ENCODE data around the gene SNRPA.

The SNRPA gene

DNA sequence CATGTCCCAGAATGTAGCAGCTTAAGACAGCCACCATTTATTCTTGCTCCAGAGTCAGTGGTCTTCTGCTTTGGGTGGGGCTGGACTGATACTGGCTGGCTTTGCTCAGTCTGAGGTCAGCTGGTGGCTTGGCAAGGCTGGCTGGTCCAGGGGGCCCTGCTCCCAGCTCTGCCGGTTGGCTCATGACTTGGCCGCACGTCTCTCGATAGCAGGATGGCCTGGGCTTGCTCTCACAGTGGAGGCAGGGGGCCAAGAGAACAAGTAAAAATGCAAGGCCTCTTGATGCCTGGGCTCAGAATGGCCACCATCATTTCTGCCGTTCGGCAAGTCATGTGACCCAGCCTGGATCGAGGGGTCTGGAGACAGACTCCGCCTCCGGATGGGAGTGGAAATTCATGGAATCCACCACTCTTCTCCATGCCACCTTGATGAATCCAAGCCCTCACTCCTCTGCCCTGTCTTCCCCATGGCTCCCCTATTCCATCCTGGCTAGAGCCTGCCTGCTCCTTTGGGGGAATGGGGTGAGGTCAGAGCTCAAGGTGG is 13.8 kb upstream of the SNRPA start:
- H3K9me3 Mint-ChIP-seq, result no peaks in the 10 kb centered on the region
- H3K4me1 Mint-ChIP-seq, result no peaks in the 10 kb centered on the region
- H3K27me3 Mint-ChIP-seq, result no peaks in the 10 kb centered on the region
- H3K4me3 Mint-ChIP-seq, result no peak overlapping the region
- H3K27ac Mint-ChIP-seq, result no peak overlapping the region
- H3K36me3 Mint-ChIP-seq, result peaks cover 6% of the 10 kb centered on the region

- Mint-ChIP-seq H3K27me3 (no peaks in the 10 kb centered on the region), H3K9me3 (no peaks in the 10 kb centered on the region), H3K4me3 (no peak overlapping the region), H3K36me3 (peaks cover 6% of the 10 kb centered on the region), H3K27ac (no peak overlapping the region), H3K4me1 (no peaks in the 10 kb centered on the region)
Observed at GRCh38 chr19:40739030-40739839, 11.8 kb upstream of the SNRPA start.

- Mint-ChIP-seq H3K9me3 (no peaks in the 10 kb centered on the region), H3K27ac (no peak overlapping the region), H3K27me3 (no peaks in the 10 kb centered on the region), H3K36me3 (peaks cover 6% of the 10 kb centered on the region), H3K4me3 (no peak overlapping the region), H3K4me1 (no peaks in the 10 kb centered on the region)
Observed at GRCh38 chr19:40739871-40740703, 10.9 kb upstream of the SNRPA start.

- peaks cover 3% of the 10 kb centered on the region for H3K36me3 Mint-ChIP-seq
- H3K4me1 Mint-ChIP-seq, result no peaks in the 10 kb centered on the region
- H3K9me3 Mint-ChIP-seq, result no peaks in the 10 kb centered on the region
- H3K4me3 Mint-ChIP-seq, result no peak overlapping the region
- no peak overlapping the region for H3K27ac Mint-ChIP-seq
- no peaks in the 10 kb centered on the region for H3K27me3 Mint-ChIP-seq
Observed at GRCh38 chr19:40740747-40741146, 10.3 kb upstream of the SNRPA start.

DNA sequence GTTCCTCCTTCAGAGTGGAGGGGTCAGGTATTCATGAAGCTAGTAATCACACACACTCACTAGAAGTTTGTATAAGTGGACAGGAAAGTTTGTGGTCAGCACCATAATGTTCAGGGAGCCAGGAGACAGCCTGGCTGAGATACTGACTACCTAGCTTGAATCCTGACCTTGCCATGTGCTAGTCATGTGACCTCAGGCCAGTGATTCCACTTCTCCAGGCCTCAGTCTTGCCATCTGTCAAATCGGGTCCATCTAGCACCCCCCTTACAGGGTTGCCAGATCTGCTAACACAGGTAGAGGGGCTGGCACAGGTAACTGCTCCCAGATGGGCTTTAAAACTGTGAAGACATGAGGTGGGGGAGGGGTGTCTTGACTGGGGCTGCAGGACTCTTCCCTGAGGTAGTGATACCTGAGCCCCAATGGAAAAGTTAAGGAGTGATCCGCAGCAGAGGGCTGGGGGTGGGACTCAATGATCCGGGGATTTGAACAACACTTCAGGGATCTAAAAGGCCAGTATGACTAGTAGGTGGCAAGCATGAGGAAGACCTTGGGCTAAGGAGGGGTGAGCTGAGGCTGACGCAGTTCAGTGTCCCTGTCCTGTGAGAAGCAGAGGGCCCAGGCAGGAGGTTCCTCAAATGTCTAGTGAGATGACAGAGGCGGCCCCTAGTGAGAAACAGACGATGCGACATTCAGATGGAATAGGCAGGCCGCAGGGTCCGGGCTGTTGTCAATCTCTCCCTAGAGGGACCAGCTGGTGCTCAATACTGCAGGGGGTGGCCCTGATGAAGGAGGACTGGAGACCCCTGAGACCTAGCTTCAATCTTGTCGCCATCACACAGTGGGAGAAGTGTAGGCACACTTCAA is 9.2 kb upstream of the SNRPA start:
- Mint-ChIP-seq H3K36me3 (peaks cover 3% of the 10 kb centered on the region), H3K4me1 (no peaks in the 10 kb centered on the region), H3K27ac (no peak overlapping the region), H3K9me3 (no peaks in the 10 kb centered on the region), H3K27me3 (no peaks in the 10 kb centered on the region), H3K4me3 (no peak overlapping the region)

GRCh38 chr19:40742477-40742876 is 8.5 kb upstream of the SNRPA start:
- Mint-ChIP-seq H3K4me3 (no peak overlapping the region), H3K27ac (no peak overlapping the region), H3K36me3 (peaks cover 3% of the 10 kb centered on the region), H3K27me3 (no peaks in the 10 kb centered on the region), H3K9me3 (no peaks in the 10 kb centered on the region), H3K4me1 (no peaks in the 10 kb centered on the region)

- Mint-ChIP-seq H3K4me1 (no peaks in the 10 kb centered on the region), H3K27me3 (no peaks in the 10 kb centered on the region), H3K4me3 (no peak overlapping the region), H3K9me3 (no peaks in the 10 kb centered on the region), H3K36me3 (peaks cover 3% of the 10 kb centered on the region), H3K27ac (no peak overlapping the region)
Observed at GRCh38 chr19:40742886-40743285, 8.1 kb upstream of the SNRPA start.

DNA sequence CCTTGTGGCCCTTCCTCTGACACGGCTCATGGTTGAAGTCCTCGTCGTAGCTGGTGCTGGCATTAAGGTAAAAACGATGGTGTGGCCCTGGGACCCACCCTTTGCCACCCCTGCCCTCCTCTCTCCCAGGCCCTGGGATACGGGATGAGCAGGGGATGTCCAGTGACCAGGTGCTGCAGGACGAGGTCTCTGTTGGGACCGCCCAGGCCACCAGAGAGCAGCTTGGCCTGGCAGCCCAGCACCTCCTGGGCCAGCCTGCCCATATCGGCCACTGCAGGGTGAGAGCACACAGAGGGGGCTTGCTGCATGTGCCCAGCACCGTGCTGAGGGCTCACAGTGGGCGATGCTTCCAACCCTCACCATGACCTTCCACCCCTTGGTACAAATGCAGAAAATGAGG is 7.1 kb upstream of the SNRPA start:
- peaks cover under 1% of the 10 kb centered on the region for H3K36me3 Mint-ChIP-seq
- H3K4me1 Mint-ChIP-seq, result no peaks in the 10 kb centered on the region
- no peaks in the 10 kb centered on the region for H3K9me3 Mint-ChIP-seq
- H3K27me3 Mint-ChIP-seq, result no peaks in the 10 kb centered on the region
- no peak overlapping the region for H3K4me3 Mint-ChIP-seq
- H3K27ac Mint-ChIP-seq, result no peak overlapping the region

DNA sequence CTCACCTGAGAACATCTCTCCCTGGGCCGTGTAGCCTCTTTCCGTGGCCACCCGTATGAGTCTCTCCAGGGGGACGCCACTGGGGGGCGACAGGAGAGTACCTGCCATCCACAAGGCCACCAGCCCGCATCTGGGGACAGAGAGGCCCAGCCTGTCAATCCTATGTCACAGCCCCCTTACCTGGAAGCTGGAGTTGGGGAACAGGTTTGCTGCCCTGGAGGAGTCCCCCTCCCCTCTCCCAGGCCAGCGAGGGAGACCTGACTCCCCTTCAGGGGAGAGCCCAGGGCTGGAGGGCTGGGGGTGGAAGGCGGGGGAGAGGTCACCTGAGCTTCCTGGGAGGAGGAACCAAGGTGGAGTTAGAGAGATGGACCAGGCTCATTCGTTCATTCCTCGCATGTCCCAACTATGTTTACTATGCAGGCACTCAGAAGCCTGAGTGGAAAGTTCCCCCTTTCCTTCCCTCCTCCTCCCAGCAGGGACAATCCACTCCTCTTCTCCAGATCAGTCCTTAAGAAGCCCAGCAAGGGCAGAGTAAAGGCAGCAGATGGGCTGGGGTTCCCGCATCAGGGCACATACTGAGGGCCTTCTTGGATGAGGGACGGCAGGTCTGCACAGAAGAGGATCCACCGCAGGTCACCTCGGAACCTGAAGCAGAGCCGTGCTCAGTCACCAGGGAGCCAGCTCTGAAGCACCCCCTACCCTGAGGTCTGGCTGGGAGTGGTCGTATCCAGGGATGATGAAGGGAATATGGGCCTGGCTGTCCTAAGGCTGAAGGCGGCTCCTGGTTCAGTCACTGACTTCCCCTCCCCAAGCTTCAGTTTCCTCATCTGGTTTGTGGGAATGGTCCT is 6.2 kb upstream of the SNRPA start:
- peaks cover 4% of the 10 kb centered on the region for H3K4me1 Mint-ChIP-seq
- no peak overlapping the region for H3K27ac Mint-ChIP-seq
- H3K9me3 Mint-ChIP-seq, result no peaks in the 10 kb centered on the region
- H3K27me3 Mint-ChIP-seq, result no peaks in the 10 kb centered on the region
- H3K36me3 Mint-ChIP-seq, result no peaks in the 10 kb centered on the region
- no peak overlapping the region for H3K4me3 Mint-ChIP-seq

- H3K27me3 Mint-ChIP-seq, result no peaks in the 10 kb centered on the region
- no peak overlapping the region for H3K27ac Mint-ChIP-seq
- no peaks in the 10 kb centered on the region for H3K9me3 Mint-ChIP-seq
- no peak overlapping the region for H3K4me3 Mint-ChIP-seq
- H3K36me3 Mint-ChIP-seq, result no peaks in the 10 kb centered on the region
- peaks cover 10% of the 10 kb centered on the region for H3K4me1 Mint-ChIP-seq
Observed at GRCh38 chr19:40745402-40745780, 5.6 kb upstream of the SNRPA start.

DNA sequence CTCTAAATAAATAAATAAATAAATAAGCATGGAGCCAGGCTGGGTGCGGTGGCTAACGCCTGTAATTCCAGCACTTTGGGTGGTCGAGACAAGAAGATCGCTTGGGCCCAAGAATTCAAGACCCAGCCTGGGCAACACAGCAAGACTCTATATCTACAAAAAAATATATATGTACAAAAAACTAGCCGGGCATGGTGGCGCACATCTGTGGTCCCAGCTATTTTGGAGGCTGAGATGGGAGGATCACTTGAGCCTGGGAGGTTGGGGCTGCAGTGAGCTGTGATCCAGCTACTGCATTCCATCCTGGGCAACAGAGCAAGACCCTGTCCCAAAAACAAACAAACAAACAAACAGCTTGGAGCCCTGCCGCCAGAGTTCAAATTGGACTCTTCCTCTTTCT is 3.5 kb upstream of the SNRPA start:
- H3K4me1 Mint-ChIP-seq, result peaks cover 16% of the 10 kb centered on the region
- no peak overlapping the region for H3K27ac Mint-ChIP-seq
- no peaks in the 10 kb centered on the region for H3K27me3 Mint-ChIP-seq
- H3K36me3 Mint-ChIP-seq, result peaks cover 10% of the 10 kb centered on the region
- no peaks in the 10 kb centered on the region for H3K9me3 Mint-ChIP-seq
- no peak overlapping the region for H3K4me3 Mint-ChIP-seq

DNA sequence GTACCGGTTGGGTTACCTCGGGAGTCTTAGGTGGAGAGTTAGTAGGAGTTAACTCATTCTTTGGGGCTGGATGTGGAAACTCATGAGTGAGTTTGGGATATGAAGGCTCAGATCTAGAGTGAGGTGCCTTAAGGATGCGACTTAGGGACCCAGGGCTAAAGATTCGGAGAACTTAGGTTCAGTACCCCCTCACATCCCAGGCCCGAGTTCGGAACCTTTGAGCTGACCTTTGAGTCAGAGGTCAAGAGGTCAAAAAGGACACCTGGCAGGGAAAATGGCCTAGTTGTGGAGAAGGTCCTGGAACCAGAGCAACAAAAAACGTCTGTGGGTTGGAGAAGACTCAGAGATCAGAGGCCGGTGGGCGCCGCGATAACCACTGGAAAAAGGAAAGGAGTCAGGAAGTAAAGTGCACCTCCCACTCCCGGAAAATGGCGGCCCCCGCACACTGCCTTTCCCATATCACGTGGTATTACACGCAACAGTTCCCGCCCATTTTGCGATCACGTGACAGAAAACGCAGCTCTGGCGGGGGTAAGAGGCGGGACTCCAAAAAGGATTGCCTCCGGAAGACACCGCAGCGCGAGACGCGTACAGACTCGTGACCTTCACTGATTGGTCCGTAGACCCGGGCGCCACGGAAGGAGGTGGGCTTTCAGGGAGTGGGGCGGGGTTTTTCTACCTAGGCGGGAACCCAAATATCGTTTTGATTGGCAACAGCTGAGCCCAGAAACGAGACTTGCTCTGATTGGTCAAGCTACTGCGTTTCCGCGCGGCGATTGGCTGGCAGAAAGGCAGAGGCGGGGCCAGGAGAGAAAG is 737 bp upstream of the SNRPA start, which contains the start of gene ACTMAP:
Gene ACTMAP, minus strand, starts transcription at position 420 of the 816 bp plus-strand sequence. CDS start 674 bp downstream, outside the sequence.
- Mint-ChIP-seq H3K36me3 (peaks cover 21% of the 10 kb centered on the region), H3K27ac (peak within 1 kb of the TSS; percentile 100), H3K4me1 (peaks cover 32% of the 10 kb centered on the region), H3K9me3 (no peaks in the 10 kb centered on the region), H3K27me3 (no peaks in the 10 kb centered on the region), H3K4me3 (peak within 1 kb of the TSS; percentile 100)

DNA sequence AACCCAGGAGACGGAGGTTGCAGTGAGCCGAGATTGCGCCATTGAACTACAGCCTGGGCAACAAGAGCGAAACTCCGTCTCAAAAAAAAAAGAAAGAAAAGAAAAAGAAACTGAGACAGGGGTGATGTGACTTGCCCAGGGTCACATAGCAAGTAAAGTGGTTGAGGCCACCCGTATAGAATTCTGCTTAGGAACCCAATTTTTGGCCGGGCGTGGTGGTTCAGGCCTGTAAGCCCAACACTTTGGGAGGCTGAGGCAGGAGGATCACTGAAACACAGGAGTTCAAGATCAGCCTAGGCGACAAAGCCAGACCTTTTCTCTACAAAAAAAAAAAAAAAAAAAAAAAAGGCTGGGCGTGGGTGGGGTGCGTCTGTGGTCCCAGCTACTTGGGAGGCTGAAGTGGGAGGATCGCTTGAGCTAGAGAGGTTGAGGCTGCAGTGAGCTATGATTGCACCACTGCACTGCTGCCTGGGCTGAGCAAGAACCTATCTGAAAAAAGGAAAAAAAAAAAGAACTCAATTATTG is 1.3 kb downstream of the SNRPA start:
- peaks cover 50% of the 10 kb centered on the region for H3K4me1 Mint-ChIP-seq

More for the DNA sequence above, 1.3 kb downstream of the SNRPA start:
- Mint-ChIP-seq H3K9me3 (no peaks in the 10 kb centered on the region), H3K36me3 (peaks cover 29% of the 10 kb centered on the region), H3K4me3 (peak overlapping the region; percentile 100), H3K27me3 (no peaks in the 10 kb centered on the region), H3K27ac (peak overlapping the region; percentile 100)
